ENCODE results near the gene ACAT2.
"Not testable (repeated sequence)": the region's sequence is repeated elsewhere in the genome, so short reads cannot be mapped to it uniquely, and the experiment has no call there.

The ACAT2 gene

DNA sequence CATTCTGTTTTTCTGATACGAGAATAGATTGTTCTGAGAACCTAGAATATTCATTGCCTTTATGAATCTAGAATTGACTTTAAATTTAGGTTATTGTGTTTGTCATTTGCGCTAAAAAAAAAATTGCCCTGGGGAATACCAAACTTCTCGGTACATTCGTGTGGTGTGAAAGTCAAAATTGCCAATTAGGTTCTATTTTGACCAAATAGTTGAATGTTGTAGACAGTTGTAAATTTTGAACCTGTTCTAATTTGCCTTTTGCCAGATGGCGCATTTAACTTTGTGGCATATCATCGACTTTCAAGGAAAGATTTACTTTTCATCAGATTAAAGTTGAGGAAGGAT is 31.5 kb upstream of the ACAT2 start:
- no peak for DNase-seq (ENCODE audit: low spot score)

- DNase-seq (ENCODE audit: low spot score) = not testable (repeated sequence)
These were observed 29.3 kb upstream of the ACAT2 start for GRCh38 chr6:159732550-159732949.

DNA sequence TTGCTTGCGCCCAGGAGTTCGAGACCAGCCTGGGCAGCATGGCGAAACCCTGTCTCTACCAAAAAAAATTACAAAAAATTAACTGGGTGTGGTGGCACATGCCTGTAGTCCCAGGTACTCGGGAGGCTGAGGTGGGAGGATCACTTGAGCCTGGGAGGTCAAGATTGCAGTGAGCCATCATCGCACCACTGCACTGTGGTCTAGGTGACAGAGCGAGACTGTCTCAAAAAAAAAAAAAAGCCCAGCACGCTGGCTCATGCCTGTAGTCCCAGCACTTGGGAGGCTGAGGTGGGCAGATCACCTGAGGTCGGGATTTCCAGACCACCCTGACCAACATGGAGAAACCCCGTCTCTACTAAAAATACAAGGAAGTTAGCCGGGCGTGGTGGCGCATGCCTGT is 28.4 kb upstream of the ACAT2 start:
- not testable (repeated sequence) for DNase-seq (ENCODE audit: low spot score)

DNA sequence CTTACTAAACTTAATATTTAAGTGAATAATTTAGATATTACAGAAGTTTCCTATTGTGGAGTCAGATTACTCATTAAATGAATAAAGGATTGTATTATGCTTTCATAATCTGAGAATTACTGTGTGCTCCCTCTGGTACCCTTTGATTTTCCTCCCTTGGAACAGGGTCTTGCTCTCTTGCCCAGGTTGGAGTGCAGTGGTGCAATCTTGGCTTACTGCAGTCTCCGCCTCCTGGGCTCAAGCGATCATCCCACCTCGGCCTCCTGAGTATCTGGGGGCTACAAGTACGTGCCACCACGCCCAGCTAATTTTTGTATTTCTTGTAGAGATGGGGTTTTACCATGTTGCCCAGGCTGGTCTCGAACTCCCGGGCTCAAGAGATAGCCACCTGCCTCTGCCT is 24.9 kb upstream of the ACAT2 start:
- DNase-seq (ENCODE audit: low spot score) = no peak

DNA sequence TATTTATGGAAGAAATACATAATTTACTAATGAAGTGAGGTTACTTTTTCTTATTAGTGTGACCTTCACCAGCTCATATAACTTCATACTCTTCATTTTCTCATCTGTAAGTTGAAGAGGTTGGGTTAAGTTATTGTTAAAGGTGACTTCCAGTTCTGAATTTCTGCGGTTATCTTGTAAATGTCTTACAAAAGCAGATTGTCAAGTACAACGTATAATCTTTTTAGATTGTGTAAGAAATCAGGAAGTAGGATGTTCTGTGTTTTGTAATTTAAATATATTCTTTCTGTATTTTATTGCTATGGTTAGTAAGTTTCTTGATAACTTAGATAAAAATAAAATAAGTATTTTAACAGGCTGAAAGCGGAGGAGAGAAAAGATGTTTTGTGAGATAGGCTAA is 22.5 kb upstream of the ACAT2 start:
- no peak for DNase-seq (ENCODE audit: low spot score)

- no peak for DNase-seq (ENCODE audit: low spot score)
These were observed 19.7 kb upstream of the ACAT2 start for GRCh38 chr6:159742165-159742564.

DNA sequence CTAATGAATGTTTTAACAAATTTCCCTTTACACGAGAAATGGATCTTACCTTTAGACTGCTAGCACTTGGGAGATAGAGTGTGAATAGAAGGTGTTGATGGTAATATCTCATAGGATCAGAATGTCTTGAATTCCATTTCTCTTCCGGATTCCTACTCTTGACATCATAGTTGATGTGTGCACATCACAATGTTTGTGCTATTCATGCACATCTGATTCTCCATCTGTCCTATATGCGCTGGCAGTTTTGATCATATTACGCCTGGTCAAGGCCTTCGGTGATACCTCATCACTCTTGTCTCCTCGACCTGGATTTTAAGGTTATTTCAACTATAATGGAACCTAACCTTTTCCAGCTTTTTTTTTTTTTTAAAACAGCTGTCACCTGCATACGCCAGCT is 16.8 kb upstream of the ACAT2 start:
- DNase-seq (ENCODE audit: low spot score) = no peak

GRCh38 chr6:159746759-159747158 is 15.1 kb upstream of the ACAT2 start:
- no peak for DNase-seq (ENCODE audit: low spot score)

DNA sequence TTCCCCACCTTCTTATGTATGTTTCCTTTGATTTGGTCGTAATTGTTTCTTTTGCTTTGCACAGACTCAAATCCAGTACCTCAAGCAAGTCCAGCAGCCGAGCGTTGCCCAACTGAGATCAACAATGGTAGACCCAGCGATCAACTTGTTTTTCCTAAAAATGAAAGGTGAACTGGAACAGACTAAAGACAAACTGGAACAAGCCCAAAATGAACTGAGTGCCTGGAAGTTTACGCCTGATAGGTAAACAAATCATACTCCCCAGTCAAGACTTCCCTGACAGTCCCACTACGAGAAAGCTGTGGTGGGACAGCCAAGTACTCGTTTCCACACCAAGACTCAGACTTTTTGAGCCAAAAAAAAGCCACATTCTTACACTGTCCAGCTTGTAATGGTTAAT is 13.7 kb upstream of the ACAT2 start:
- not testable (repeated sequence) for DNase-seq (ENCODE audit: low spot score)

DNA sequence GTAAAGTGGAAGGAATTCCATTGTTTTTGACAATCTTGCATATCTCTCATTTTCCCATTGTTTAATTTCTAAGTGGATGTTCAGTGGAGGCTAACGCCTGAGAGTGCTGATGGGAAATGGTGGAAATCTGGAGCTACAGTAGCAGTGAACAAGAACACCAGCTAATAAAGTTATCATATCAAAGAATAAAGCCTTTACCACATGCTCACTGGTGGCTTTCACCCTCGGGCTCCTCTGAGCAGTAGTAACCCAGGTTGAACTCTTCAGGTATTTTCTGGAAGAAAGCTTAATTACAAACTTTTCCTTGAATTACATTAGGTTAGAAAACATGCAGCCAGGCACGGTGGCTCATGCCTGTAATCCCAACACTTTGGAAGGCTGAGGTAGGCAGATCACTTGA is 10.4 kb upstream of the ACAT2 start:
- no peak for DNase-seq (ENCODE audit: low spot score)

DNA sequence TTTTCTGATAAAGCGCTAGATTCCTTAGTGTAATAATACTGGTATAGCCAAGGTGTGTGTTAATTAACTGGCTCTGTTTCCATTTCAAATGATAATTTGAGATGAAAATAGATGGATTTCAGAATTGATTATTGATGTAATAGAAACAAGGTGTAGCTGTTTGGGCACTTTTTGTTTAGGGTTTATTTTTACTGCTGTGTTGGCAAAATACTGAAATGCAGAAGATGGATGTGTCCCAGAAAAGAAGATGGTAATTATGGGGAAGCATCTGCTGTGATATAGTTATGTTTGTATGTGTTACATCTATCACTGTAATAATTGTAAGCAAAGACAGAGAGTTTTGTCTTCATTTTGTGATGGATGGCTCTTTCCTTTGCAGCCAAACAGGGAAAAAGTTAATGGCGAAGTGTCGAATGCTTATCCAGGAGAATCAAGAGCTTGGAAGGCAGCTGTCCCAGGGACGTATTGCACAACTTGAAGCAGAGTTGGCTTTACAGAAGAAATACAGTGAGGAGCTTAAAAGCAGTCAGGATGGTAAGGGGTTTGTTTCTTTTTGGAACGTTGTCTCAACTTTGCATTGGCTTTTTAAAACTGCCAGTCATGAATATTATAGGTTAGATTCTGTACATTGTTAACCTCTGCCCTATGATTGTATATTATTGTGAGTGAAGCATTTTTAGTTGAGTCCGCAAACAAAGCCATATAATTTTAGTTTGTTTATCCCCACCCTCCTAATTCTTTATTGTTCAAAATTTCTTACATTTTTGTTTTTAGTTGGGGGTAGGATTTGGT is 8.6 kb upstream of the ACAT2 start:
- DNase-seq (ENCODE audit: low spot score) = no peak

DNA sequence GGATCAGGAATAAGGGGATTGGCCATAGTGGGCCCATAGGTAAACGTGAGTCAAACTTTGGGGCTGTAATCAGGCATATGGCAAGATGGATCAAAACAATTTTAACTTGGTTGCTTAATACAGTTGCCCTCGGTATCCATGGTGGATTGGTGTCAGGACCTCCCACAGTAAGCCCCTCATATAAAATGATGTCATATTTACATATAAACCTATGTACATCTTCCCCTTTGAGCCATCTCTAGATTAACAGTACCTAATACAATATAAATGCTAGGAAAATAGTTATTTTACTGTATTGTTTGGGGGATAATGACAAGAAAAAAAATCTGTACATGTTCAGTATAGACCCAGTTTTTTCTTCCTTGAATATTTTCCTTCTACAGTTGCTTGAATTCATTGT is 7.4 kb upstream of the ACAT2 start:
- no peak for DNase-seq (ENCODE audit: low spot score)

DNA sequence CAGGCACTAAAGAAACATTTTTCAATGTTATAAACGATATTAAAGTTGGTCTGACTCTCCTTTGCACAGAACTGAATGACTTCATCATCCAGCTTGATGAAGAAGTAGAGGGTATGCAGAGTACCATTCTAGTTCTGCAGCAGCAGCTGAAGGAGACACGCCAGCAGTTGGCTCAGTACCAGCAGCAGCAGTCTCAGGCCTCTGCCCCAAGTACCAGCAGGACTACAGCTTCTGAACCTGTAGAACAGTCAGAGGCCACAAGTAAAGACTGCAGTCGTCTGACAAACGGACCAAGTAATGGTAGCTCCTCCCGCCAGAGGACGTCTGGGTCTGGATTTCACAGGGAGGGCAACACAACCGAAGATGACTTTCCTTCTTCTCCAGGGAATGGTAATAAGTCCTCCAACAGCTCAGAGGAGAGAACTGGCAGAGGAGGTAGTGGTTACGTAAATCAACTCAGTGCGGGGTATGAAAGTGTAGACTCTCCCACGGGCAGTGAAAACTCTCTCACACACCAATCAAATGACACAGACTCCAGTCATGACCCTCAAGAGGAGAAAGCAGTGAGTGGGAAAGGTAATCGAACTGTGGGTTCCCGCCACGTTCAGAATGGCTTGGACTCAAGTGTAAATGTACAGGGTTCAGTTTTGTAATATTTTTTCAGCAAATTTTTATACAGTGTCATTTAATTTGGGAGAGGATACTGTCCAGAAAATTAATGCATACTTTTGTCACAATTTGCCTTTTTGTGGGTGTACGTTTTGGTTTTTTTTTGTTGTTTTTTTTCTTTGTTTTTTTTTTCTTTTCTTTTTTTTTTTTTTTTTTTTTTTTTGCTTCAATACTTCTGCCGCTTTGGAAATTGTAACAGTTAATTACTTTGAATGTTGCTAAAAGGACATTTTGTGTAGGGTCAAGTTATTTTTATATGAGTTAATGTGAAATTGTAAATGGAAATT is 6.6 kb upstream of the ACAT2 start:
- no peak for DNase-seq (ENCODE audit: low spot score)

DNA sequence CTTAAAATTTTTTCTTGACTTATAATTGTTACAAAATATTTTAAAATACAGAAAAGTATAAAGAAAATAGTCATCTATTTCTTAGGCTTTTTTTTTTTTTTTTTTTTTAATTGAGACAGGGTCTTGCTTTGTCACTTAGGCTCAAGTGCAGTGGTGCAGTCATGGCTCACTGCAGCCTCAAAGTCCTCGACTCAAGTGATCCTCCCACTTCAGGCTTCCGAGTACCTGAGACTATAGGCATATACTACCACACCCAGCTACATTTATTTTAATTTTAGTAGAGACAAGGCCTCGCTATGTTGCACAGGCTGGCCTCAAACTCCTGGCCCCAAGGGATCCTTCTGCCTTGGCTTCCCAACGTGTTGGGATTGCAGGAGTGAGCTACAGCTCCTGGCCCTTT is 5.3 kb upstream of the ACAT2 start:
- DNase-seq (ENCODE audit: low spot score) = no peak

DNA sequence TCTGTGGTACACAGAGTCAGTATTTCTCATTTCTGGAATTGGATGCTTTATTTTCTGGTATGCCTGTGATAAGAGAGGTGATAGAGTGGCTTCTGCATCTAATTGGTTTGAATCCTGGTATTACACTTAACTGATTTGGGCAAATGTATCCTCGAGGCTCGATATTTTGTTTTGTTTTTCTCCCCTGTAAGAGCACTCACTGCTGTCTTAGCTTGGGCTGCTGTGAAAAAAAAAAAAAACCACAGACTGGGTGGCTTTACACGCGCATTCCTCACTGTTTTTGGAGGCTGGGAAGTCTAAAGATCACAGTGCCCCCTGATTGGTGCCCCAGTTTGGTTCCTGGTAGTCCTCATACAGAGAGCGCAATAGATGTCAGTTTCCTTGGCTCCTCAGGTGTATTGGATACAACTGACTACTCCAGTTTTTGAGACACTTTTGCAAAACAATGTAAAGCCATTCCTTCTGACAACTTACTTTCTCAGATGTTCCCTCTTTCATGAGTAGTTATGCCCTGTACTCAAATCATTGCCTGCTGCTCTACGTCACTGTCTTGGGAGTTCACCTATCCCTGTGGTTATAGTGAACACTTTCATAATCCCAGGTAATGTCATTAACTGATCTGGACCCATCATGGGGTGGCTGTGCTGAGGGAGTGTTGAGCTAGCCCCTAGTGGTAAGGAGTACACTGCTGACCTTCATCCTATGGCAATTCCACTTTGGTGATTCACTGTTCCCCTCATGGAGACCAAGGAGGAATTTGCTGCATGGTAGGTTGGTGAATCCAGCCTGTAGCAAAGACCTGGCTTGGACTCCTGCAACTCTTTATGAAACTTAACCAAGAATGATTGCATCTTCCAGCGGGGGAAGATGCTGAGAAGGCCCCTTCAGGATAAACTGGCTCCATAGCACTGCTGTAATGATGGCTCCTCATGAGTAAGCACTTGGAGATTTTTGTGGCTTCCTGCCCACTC is 3.5 kb upstream of the ACAT2 start:
- no peak for DNase-seq (ENCODE audit: low spot score)

GRCh38 chr6:159759645-159760044 is 2.2 kb upstream of the ACAT2 start:
- no peak for DNase-seq (ENCODE audit: low spot score)

- peak; percentile 54 for DNase-seq (ENCODE audit: low spot score)
These were observed 1.2 kb upstream of the ACAT2 start for GRCh38 chr6:159760602-159761057.

DNA sequence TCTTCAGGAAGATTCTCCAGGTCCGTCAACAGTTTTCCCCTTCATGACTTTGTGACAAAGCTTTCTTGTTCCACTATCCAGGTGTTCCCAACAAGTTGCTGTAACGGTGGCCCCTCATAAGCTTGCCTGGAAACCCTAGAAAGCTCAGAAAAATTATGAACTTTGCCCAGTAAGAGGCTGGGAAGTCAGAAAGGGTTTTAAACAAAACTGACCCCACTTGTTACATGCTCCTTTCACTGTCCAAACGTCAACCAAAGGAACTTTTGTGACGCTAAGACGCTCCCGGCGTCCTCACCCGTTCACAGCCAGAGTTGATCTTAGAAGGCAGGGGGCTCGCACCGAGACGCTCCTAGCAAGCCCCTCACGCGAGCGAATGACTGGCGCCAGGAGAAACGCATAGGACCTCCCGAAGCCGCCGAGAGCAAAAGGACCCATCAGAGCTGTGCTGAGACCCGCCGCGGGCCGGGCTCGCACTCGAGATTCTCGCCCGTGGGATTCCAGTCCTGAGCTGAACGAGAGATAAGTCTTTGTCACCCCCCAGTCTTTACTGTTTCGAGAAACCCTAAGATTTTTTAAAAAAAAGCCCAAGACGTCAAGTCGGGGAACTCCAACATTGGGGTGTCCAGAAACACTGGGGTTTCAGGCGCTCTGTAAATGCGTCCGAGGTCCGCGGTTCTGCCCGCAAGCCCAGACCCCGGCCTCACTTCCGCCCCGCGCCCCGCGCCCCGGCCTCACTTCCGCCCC is 544 bp upstream of the ACAT2 start:
- DNase-seq (ENCODE audit: low spot score) = peak; percentile 69

DNA sequence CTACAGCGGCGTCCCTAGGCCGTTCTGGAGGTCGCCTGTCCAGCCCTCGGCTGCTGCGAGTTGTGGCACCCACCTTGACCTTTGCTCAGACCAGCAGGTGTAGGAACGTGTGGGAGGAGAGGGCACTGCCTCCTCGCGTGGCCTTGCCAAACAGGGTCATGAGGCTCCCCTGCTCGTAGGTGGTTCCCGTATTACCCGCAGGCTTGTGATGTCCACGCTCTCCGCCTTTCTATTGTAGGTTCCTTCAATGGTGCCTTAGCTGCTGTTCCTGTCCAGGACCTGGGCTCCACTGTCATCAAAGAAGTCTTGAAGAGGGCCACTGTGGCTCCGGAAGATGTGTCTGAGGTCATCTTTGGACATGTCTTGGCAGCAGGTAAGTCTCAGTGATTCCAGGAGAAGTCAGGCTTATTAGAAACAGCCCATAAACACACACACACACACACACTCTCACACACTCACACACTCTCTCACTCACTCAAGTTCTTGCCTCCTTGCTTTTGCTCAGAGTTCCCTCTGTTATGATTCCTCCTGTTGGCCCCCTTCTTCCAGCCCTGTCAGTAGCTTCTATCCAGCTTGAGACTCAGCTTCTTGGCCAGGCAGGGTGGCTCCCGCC is 942 bp downstream of the ACAT2 start:
- peak; percentile 44 for DNase-seq (ENCODE audit: low spot score)

GRCh38 chr6:159766906-159767305 is 5.1 kb downstream of the ACAT2 start:
- no peak for DNase-seq (ENCODE audit: low spot score)

DNA sequence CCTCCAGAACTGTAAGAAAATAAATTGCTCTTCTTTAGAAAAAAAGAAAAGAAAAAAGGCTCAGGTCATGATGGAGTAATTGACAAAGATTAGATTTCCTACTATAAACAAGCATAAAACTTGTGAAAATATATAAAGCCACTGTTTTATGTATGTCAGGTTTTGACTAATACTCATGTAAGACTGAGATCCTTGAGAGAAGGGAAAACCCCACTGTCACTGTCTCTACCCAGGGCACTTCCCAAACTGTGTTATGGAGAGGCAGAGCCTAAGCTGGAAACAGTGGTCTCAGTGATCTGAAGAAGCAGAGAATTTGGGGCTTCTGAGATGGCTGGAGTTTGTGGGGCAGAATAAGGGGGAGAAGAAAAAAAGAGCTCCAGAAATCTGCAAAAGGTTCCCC is 7.6 kb downstream of the ACAT2 start:
- DNase-seq (ENCODE audit: low spot score) = no peak
